ENCODE measurements around the gene DCAF11.

Gene DCAF11

DNA sequence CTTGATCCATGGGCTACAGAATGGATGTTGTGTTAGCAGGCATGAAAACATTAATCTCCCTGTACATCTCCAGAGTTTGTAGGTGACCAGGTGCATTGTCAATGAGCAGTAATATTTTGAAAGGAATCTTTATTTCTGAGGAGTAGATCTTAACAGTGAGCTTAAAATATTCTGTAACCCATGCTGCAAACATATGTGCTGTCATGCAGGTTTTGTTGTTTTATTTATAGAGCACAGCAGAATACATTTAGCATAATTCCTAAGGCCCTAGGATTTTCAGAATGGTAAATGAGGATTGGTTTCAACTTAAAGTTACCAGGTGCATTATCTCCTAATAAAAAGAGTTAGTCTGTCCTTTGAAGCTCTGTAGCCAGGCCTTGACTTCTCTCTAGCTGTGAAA is 12.4 kb downstream of the DCAF11 start:
- Histone ChIP-seq H3K4me1 (ENCODE audit: control insufficient read depth, insufficient read depth, low read length) (no peaks in the 10 kb centered on the region), H3K4me3 (ENCODE audit: low read length in 2 of 2) (no peak overlapping the region), H3K9me3 (ENCODE audit: control insufficient read depth in 2 of 2, low read length in 2 of 2) (no peaks in the 10 kb centered on the region), H3K27ac (ENCODE audit: low read length) (no peak overlapping the region), H3K9ac (ENCODE audit: low read length in 2 of 2) (no peak overlapping the region), H3K36me3 (ENCODE audit: control insufficient read depth in 2 of 2, insufficient read depth in 2 of 2, low read length in 2 of 2) (peaks cover 11 to 13% of the 10 kb centered on the region in 2 donors), H3K27me3 (ENCODE audit: control insufficient read depth in 1 of 2, insufficient read depth in 2 of 2, low read length in 2 of 2) (no peaks in the 10 kb centered on the region)

DNA sequence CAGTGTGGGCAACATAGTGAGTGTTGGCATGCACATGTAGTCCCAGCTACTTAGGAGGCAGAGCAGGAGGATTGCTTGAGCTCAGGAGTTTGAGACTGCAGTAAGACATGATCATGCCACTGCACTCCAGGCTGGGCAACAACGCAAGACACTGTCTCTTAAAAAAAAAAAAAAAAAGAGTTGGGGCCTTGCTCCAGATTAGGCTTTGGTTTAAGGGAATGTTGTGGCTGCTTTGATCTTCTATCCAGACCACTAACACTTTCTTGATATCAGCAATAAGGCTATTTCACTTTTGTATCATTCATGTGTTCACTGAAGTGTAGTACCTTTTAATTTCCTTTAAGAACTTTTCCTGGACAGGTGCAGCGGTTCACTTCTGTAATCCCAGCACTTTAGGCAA is 13.1 kb downstream of the DCAF11 start:
- Histone ChIP-seq H3K9ac (ENCODE audit: low read length in 2 of 2) (no peak overlapping the region), H3K4me3 (ENCODE audit: low read length in 2 of 2) (no peak overlapping the region), H3K36me3 (ENCODE audit: control insufficient read depth in 2 of 2, insufficient read depth in 2 of 2, low read length in 2 of 2) (peaks cover 8 to 9% of the 10 kb centered on the region in 2 donors), H3K27ac (ENCODE audit: low read length) (no peak overlapping the region), H3K4me1 (ENCODE audit: control insufficient read depth, insufficient read depth, low read length) (no peaks in the 10 kb centered on the region), H3K27me3 (ENCODE audit: control insufficient read depth in 1 of 2, insufficient read depth in 2 of 2, low read length in 2 of 2) (no peaks in the 10 kb centered on the region), H3K9me3 (ENCODE audit: control insufficient read depth in 2 of 2, low read length in 2 of 2) (no peaks in the 10 kb centered on the region)

DNA sequence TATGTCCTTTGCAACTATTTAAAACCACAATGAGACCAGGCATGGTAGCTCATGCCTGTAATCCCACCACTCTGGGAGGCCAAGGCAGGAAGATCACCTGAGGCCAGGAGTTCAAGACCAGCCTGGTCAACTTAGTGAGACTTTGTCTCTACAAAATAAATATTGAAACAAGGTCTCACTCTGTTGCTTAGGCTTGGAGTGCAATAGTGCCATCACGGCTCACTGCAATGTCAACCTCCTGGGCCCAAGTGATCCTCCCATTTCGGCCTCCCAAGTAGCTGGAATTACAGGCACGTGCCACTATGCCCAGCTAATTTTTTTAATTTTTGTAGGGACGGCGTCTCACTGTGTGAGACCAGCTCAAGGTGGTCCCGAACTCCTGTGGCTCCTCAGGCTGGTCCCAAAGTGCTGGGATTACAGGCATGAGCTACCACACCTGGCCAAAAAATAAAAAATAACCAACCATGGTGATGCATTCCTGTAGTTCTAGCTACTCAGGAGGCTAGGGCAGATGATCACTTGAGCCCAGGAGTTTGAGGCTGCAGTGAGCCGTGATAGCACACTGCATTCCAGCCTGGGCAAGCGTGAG is 14.9 kb downstream of the DCAF11 start:
- Histone ChIP-seq H3K9ac (ENCODE audit: low read length in 2 of 2) (no peak overlapping the region), H3K4me1 (ENCODE audit: control insufficient read depth, insufficient read depth, low read length) (no peaks in the 10 kb centered on the region), H3K36me3 (ENCODE audit: control insufficient read depth in 2 of 2, insufficient read depth in 2 of 2, low read length in 2 of 2) (no peaks in the 10 kb centered on the region), H3K9me3 (ENCODE audit: control insufficient read depth in 2 of 2, low read length in 2 of 2) (no peaks in the 10 kb centered on the region), H3K4me3 (ENCODE audit: low read length in 2 of 2) (no peak overlapping the region), H3K27me3 (ENCODE audit: control insufficient read depth in 1 of 2, insufficient read depth in 2 of 2, low read length in 2 of 2) (no peaks in the 10 kb centered on the region), H3K27ac (ENCODE audit: low read length) (no peak overlapping the region)

- H3K4me1 ChIP-seq (ENCODE audit: control insufficient read depth, insufficient read depth, low read length) = peaks cover 1% of the 10 kb centered on the region
- H3K9ac ChIP-seq (ENCODE audit: low read length in 2 of 2) = no peak within 1 kb of the TSS
- no peaks in the 10 kb centered on the region for H3K27me3 ChIP-seq (ENCODE audit: control insufficient read depth in 1 of 2, insufficient read depth in 2 of 2, low read length in 2 of 2)
- no peak within 1 kb of the TSS for H3K27ac ChIP-seq (ENCODE audit: low read length)
- no peak within 1 kb of the TSS for H3K4me3 ChIP-seq (ENCODE audit: low read length in 2 of 2)
- H3K9me3 ChIP-seq (ENCODE audit: control insufficient read depth in 2 of 2, low read length in 2 of 2) = no peaks in the 10 kb centered on the region
- no peaks in the 10 kb centered on the region for H3K36me3 ChIP-seq (ENCODE audit: control insufficient read depth in 2 of 2, insufficient read depth in 2 of 2, low read length in 2 of 2)
These were observed 15.8 kb downstream of the DCAF11 start, which contains the start of gene FITM1 for GRCh38 chr14:24130380-24130716. FITM1 (plus strand) TSS chr14:24130659; CDS start chr14:24131564, 905 bp downstream.

- Histone ChIP-seq H3K9me3 (ENCODE audit: control insufficient read depth in 2 of 2, low read length in 2 of 2) (no peaks in the 10 kb centered on the region), H3K27ac (ENCODE audit: low read length) (no peak overlapping the region), H3K4me3 (ENCODE audit: low read length in 2 of 2) (no peak overlapping the region), H3K27me3 (ENCODE audit: control insufficient read depth in 1 of 2, insufficient read depth in 2 of 2, low read length in 2 of 2) (no peaks in the 10 kb centered on the region), H3K4me1 (ENCODE audit: control insufficient read depth, insufficient read depth, low read length) (peaks cover 5% of the 10 kb centered on the region), H3K9ac (ENCODE audit: low read length in 2 of 2) (no peak overlapping the region), H3K36me3 (ENCODE audit: control insufficient read depth in 2 of 2, insufficient read depth in 2 of 2, low read length in 2 of 2) (no peaks in the 10 kb centered on the region)
These were observed 16.4 kb downstream of the DCAF11 start for GRCh38 chr14:24130717-24131548.

- Histone ChIP-seq H3K4me3 (ENCODE audit: low read length in 2 of 2) (no peak overlapping the region), H3K9ac (ENCODE audit: low read length in 2 of 2) (no peak overlapping the region), H3K27me3 (ENCODE audit: control insufficient read depth in 1 of 2, insufficient read depth in 2 of 2, low read length in 2 of 2) (no peaks in the 10 kb centered on the region), H3K27ac (ENCODE audit: low read length) (no peak overlapping the region), H3K4me1 (ENCODE audit: control insufficient read depth, insufficient read depth, low read length) (peaks cover 9% of the 10 kb centered on the region), H3K36me3 (ENCODE audit: control insufficient read depth in 2 of 2, insufficient read depth in 2 of 2, low read length in 2 of 2) (no peaks in the 10 kb centered on the region), H3K9me3 (ENCODE audit: control insufficient read depth in 2 of 2, low read length in 2 of 2) (no peaks in the 10 kb centered on the region)
These were observed 17.0 kb downstream of the DCAF11 start for GRCh38 chr14:24131549-24131966.

DNA sequence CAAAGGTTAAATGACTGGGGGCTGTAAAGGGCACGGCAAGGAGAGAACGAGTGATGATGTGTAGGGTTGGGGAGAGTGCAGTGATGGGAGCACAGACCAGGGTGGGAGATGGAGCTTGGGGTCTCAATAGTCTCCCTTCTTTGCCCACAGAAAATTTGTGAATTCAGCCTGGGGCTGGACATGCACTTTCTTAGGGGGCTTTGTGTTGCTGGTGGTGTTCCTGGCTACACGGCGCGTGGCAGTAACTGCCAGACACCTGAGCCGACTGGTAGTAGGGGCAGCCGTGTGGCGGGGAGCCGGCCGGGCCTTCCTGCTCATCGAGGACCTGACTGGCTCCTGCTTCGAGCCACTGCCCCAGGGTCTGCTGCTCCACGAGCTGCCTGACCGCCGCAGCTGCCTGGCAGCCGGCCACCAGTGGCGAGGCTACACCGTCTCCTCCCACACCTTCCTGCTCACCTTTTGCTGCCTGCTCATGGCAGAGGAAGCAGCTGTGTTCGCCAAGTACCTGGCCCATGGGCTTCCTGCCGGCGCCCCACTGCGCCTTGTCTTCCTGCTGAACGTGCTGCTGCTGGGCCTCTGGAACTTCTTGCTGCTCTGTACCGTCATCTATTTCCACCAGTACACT is 17.6 kb downstream of the DCAF11 start:
- H3K9me3 ChIP-seq (ENCODE audit: control insufficient read depth in 2 of 2, low read length in 2 of 2) = no peaks in the 10 kb centered on the region
- H3K9ac ChIP-seq (ENCODE audit: low read length in 2 of 2) = no peak overlapping the region
- peaks cover 15% of the 10 kb centered on the region for H3K4me1 ChIP-seq (ENCODE audit: control insufficient read depth, insufficient read depth, low read length)
- no peak overlapping the region for H3K4me3 ChIP-seq (ENCODE audit: low read length in 2 of 2)
- H3K27me3 ChIP-seq (ENCODE audit: control insufficient read depth in 1 of 2, insufficient read depth in 2 of 2, low read length in 2 of 2) = no peaks in the 10 kb centered on the region
- no peaks in the 10 kb centered on the region for H3K36me3 ChIP-seq (ENCODE audit: control insufficient read depth in 2 of 2, insufficient read depth in 2 of 2, low read length in 2 of 2)
- no peak overlapping the region for H3K27ac ChIP-seq (ENCODE audit: low read length)

GRCh38 chr14:24132976-24133375 is 18.4 kb downstream of the DCAF11 start:
- Histone ChIP-seq H3K27me3 (ENCODE audit: control insufficient read depth in 1 of 2, insufficient read depth in 2 of 2, low read length in 2 of 2) (no peaks in the 10 kb centered on the region), H3K36me3 (ENCODE audit: control insufficient read depth in 2 of 2, insufficient read depth in 2 of 2, low read length in 2 of 2) (peaks cover 7 to 8% of the 10 kb centered on the region in 2 donors), H3K9ac (ENCODE audit: low read length in 2 of 2) (no peak overlapping the region), H3K9me3 (ENCODE audit: control insufficient read depth in 2 of 2, low read length in 2 of 2) (no peaks in the 10 kb centered on the region), H3K4me3 (ENCODE audit: low read length in 2 of 2) (no peak overlapping the region), H3K27ac (ENCODE audit: low read length) (no peak overlapping the region), H3K4me1 (ENCODE audit: control insufficient read depth, insufficient read depth, low read length) (peaks cover 23% of the 10 kb centered on the region)

DNA sequence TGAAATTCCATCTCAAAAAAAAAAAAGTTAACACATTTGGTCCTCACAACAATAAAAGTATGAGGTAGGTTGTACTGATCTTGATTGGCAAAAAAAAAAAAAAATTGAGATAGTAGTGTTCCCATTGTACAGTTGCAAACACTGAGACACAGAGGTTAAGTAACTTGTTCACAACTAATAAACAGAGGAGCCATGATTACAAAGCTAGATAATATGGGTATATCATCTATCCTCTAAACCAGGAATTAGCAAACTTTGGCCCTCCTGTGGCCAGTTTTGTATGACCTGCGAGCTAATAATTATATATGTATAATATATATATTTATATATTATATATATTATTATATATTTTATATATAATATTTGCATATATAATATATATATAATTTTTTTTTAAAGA is 19.2 kb downstream of the DCAF11 start:
- no peak overlapping the region for H3K9ac ChIP-seq (ENCODE audit: low read length in 2 of 2)
- no peak overlapping the region for H3K4me3 ChIP-seq (ENCODE audit: low read length in 2 of 2)
- H3K4me1 ChIP-seq (ENCODE audit: control insufficient read depth, insufficient read depth, low read length) = peaks cover 28% of the 10 kb centered on the region
- H3K27ac ChIP-seq (ENCODE audit: low read length) = no peak overlapping the region
- H3K9me3 ChIP-seq (ENCODE audit: control insufficient read depth in 2 of 2, low read length in 2 of 2) = no peaks in the 10 kb centered on the region
- H3K27me3 ChIP-seq (ENCODE audit: control insufficient read depth in 1 of 2, insufficient read depth in 2 of 2, low read length in 2 of 2) = no peaks in the 10 kb centered on the region
- peaks cover 15% of the 10 kb centered on the region in 2 donors for H3K36me3 ChIP-seq (ENCODE audit: control insufficient read depth in 2 of 2, insufficient read depth in 2 of 2, low read length in 2 of 2)

DNA sequence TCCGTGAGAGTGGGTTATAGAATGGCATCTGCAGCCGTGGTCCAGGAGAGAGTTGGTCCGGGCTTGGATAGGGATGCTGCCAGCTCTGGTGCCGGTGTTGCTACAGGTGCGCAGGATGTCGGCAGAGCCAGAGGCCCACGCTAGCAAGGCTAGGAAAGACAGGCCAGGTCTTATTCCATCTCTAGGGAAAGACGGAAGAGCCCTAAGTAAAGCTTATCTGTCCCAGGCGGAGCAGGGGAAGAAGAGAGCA is 20.9 kb downstream of the DCAF11 start:
- Histone ChIP-seq H3K4me3 (ENCODE audit: low read length in 2 of 2) (peak overlapping the region; percentile 70 to 87), H3K9me3 (ENCODE audit: control insufficient read depth in 2 of 2, low read length in 2 of 2) (no peaks in the 10 kb centered on the region), H3K9ac (ENCODE audit: low read length in 2 of 2) (peak overlapping the region; percentile 63 to 73), H3K4me1 (ENCODE audit: control insufficient read depth, insufficient read depth, low read length) (peaks cover 34% of the 10 kb centered on the region), H3K36me3 (ENCODE audit: control insufficient read depth in 2 of 2, insufficient read depth in 2 of 2, low read length in 2 of 2) (peaks cover 21 to 22% of the 10 kb centered on the region in 2 donors), H3K27me3 (ENCODE audit: control insufficient read depth in 1 of 2, insufficient read depth in 2 of 2, low read length in 2 of 2) (no peaks in the 10 kb centered on the region), H3K27ac (ENCODE audit: low read length) (peak overlapping the region; percentile 58)

Data from stomach smooth muscle (tissue), 2 donors.